GM13976 (cell line): ENCODE results near the gene CHIT1.

Source experiments
- DNase-seq: peaks from one replicate; pipeline ENCODE4 v3.0.0; 2012; ENCODE audit warnings: low spot score
- CTCF ChIP-seq: IDR thresholded peaks from 2 replicates; pipeline ENCODE4 v1.5.1; 2012; ENCODE audit warnings: borderline replicate concordance, mild to moderate bottlenecking; ENCODE audit not compliant: insufficient read depth; ENCODE audit errors: extremely low read depth, missing control alignments, control extremely low read depth
- in situ Hi-C: fragments of 300-500 bp; cut with MboI; formaldehyde crosslinking; loops from one replicate; pipeline ENCODE4 v1.12.0; 2022; ENCODE audit warnings: low sequenced_read_pairs, mixed read lengths, inconsistent platforms; ENCODE audit not compliant: unreplicated experiment

CHIT1 gene

DNA sequence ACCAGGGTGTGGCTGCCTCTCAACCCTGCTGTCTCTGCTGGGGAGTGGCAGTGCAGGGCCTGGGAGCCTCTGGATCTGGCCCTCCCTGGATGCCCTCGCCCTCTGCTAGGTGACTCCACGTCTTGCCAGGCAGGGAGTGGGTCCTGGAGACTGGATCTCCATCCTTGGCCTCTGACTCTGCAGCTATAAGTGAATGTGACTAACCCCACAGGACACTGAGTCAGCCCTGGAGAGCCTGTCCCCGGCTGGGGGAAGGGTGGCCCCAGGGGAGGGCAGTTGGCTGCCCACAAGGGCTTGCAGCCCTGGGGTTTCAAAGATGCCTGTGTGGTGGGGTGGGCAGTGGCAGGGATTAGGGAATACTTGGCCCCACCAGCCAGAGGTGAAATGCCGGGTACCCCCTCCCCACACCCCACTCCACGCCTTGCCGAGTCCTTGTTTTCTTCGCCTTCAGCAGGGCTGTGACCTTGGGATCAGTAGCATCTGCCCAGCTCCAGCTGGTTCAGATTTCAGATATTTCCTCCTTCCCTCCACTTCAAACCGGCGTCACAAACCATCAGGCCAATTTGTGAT, 51.9 kb downstream of the CHIT1 start:
- no peak for TF ChIP-seq CTCF
- in situ Hi-C loops: no loop called here
- no peak for DNase-seq

GRCh38 chr1:203177036-203177405, 52.5 kb downstream of the CHIT1 start:
- no peak for TF ChIP-seq CTCF
- no peak for DNase-seq
- in situ Hi-C loops: no loop called here

DNA sequence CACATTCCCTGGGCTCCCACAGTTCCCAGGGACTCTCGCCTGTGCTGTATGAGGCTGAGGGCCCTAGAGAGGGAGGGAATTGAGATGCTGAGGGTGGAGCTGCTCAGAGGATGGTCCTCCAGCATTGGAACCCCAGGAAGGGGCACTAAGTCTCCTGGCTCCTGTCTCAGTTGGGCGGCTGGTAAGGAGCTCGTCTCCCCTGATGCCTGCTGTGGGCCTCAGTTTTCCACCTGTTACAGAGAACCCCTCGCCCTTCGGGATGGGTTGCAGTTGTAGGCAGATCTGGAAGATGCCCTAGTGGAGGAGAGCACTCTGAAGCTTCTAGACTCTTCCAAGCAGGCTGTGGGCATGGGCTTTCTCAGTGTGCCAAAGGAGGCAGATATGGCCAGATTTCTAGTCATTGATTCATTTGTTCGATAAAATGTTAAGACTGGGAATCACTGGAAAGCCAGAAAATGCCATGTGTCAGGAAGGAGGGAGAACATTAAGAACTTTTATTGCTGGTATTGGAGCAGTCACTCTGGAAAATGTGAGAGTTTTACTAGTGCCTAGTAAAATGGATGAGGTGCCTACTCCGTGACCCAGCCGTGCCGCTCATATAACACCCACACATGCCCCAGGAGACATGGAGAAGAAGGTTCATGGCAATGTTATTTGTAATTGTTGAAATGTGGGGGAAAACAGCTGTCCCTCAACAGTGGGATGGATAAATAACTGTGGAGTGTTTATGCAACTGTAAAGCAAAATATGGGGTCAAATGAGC, 53.0 kb downstream of the CHIT1 start:
- no peak for TF ChIP-seq CTCF
- DNase-seq: no peak
- in situ Hi-C loops: no loop called here

DNA sequence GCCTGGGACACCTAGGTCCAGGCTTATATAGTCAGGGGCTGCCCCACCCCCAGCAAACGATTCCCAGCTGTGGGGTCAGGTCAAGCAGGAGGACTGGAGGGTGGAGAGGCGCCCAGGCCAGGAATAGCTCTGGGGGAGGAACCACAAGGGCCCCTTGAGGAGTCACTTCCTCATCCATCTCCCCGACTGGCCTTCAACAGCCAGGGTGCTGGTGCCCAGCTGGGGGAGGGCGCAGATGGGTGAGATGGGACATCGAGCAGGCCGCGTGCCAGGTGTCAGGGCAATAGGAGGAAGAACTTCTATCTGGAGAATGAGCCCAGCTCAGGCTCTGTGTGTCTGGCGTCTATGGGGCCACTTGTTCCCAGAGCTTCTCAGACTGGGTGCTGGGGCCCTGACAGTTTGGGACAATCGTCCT, 53.6 kb downstream of the CHIT1 start:
- no peak for DNase-seq
- TF ChIP-seq CTCF: no peak
- in situ Hi-C loops: no loop called here

DNA sequence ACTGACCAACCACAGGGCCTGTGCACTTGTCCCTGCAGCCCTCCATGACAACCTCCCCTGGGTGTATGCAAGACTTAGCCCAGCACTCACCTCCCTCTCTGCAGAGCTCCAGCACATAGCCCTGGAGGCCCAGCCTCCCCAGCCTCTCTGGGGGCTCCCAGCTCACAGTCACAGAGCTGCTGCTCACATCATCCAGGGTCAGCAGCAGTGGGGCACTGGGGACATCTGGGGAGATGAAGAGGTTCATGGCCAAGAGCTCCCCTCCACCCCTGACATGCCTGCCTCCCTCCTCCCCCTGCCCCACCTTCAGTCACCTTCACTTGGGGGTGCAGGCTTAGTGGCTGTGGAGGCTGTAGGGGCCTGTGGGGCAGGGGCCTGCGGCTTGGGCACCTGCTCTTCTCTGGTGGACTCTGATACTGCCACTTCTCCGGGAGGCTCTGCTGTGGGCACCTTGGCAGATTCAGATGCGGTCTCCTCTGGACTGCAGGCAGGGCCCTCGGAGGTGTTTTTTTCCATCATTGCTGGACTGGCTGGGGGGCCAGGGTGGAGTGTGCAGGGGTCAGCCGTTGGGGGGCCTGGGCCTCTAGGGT, 54.1 kb downstream of the CHIT1 start, which contains the start of gene MYBPH:
TSS of gene MYBPH (minus strand) at position 590 of the 590 bp plus-strand sequence. CDS start at position 519, 71 bp downstream.
- in situ Hi-C loops: no loop called here
- TF ChIP-seq CTCF: no peak
- no peak for DNase-seq

DNA sequence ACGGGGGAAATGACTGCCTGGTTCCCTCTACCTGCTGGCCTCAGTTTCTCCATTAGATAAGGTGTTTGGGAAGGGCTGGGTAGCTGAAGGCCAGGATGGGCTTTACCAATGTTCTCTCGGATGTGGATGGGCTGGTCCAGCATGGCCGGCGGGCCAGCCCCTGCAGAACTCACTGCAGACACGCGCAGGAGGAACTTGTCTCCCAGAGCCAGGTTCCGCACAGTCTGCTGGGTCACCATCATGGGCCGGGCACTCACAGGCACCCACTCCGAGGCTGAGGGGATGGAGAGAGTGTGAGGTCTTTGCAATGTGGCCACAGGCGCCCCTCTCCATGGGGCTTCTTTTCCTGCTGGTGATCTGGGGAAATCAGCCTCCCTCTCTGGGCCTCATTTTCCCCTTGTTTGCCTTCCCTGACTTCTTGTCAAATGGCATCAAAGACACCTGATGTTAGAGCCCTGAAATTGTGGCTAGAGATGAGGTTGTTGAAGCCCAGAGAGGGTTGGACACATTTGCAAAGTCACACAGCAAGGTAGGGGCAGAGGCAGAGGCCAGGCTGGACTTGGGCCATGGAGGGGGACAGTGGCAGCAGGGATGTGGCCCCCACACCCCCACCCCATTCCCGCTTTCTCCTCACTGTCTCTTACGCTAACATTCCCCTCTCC, 55.0 kb downstream of the CHIT1 start:
- no peak for TF ChIP-seq CTCF
- in situ Hi-C loops: no loop called here
- no peak for DNase-seq
